Activated naive CD4-positive, alpha-beta T cell treated with Interleukin-2 at 50 U/mL for 16 hours (primary cell): Measurements from ENCODE around the gene FCAMR.
"Not testable (repeated sequence)": the region's sequence is repeated elsewhere in the genome, so short reads cannot be mapped to it uniquely, and the experiment has no call there.

ENCODE experiments used
- DNase-seq: peaks from one replicate; pipeline ENCODE4 v3.0.0-alpha.2; 2020

The FCAMR gene

GRCh38 chr1:206930210-206930798 lies 40.0 kb downstream of the FCAMR start:
- DNase-seq, result peak; percentile 40

- no peak for DNase-seq
Observed at GRCh38 chr1:206929524-206929923, 40.7 kb downstream of the FCAMR start.

DNA sequence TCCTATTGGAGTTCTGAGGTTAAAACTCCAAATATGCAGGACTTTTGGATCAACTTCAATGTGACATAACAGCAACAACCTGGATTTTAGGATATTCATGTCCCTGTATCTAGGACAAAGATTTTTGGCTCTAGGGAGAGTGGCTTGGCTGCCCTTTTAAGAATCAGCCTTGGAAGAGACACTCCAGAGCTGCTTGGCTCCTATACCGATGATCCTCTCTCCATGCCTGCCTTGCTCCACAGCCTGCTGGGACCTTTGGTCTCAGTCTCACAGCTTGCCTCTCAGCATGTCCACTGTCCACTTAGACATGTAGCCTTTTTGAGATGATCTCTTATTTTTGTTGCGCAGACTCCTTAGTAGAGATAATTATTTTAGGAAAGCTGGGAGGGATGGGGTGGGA lies 44.0 kb downstream of the FCAMR start:
- no peak for DNase-seq

DNA sequence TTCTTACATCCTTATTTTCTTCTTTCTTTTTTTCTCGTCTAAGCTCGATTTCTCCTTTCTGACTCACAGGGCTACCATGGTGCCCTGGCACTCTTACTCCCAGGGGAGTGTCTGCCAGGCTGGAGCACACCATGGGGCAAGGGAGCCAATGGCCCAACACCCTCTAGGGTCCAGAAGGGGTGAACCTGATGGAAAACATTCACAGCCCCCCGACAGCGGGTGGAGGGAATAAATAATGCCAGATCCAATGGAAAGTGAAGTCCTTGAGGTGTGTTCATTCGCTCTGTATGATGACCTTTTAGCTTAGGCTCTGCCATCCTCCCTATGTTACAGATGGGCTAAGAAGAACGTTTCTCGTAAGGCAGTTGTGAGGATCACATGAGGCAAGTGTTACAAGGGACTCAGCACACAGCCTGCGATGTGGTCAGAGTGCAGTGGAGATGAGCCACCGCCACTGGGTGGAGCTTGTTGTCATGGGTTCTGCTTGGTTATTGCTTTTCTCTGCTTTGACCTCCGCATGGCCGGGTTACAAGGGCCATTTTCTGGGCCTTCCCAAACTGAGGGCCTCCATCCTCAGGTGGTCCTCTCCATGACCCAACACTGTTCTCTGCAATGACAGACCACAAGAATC lies 45.0 kb downstream of the FCAMR start:
- peak; percentile 48 for DNase-seq

GRCh38 chr1:206924592-206925105 lies 45.6 kb downstream of the FCAMR start:
- peak; percentile 27 for DNase-seq

- DNase-seq, result not testable (repeated sequence)
Observed at GRCh38 chr1:206923961-206924557, 46.2 kb downstream of the FCAMR start.

DNA sequence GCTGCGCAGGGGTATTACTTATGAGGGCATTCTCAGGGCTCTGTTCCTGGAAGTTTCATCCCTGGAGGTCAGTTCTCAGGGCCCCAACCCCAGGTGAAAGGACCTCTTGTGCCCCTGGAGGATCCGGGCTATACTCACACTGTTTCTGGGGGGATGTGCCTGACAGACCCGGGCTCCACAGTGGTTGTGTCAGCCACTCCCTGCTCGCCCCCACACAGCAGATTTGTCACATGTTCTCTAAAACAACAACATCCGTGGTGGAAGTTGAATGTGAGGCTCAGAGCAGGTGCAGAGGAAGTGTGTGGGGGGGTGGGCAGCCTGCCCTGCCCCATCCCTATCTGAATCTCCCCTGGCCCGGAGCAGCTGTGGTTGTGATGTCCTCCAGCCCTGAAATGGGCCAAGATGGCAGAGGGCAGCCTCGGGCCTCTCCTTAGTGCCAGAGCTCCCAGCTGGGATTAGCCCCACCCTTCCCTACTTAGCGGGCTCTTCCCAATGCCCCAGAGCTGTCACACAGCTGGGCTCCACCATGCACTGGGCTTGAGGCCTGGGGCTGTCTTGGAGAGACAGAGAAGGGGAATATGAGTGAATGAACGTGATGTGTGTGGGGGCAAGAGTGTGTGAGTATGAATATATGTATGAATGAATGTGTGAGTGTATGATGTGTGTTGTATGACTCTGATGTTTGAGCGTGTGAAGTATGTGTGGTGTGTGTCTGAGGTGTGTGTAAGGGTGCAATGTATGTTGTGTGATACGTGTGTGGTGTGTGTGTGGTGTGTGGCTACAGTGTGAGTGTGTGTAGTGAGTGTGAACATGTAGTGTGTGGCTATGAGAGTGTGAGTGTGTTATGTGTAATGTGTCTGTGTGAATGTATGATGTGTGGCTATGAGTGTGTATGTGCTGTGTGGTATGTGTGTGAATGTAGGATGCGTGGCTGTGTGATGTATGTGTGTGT lies 47.0 kb downstream of the FCAMR start:
- peak; percentile 68 for DNase-seq

DNA sequence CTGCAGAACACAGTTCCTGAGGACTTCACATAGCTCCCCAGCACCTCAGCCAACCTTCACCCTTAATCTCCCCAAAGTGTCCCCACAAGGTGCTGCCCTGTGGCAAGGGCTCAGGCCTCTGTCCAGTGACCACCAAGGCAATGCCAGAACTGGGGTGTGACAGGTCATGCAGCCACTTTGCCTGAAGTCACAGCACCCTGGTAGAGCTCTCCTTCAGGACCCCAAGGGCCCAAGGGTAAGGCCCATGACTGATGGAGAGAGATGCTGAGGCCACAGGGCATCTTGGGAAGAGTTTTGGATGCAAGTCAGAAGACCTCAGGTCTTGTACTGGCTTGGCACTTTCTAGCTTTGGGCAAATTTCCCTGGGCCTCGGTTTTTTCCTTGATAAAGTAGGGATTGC lies 47.7 kb downstream of the FCAMR start:
- DNase-seq, result no peak

DNA sequence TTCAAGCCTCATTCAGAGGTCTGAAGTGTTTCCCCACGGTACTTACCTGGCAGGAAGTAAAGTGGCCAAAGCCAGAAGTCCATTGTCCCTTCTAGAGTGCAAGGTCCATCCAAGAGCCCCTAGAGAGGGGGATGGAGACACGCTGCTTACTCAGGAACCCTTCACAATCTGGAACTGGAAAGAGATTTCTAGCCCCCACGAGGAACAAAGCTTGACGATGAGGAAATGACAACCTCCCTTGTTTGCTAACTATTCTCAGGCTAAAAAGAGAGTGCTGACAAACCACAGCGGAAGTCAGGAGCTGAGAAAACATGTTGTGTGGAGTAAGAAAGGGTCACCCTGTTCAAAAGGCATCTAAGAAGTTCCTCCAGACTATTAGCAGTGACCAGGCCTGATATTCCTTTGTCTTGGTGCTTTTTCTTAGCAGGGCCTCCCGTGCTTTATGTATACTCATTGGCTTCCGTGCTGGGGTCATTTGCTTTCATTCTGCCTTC lies 48.4 kb downstream of the FCAMR start, which contains the start of gene FCMR:
Gene FCMR (minus strand): TSS at position 170 of the 494 bp plus-strand sequence. CDS start 87 bp downstream, at position 83.
- DNase-seq, result peak; percentile 31

DNA sequence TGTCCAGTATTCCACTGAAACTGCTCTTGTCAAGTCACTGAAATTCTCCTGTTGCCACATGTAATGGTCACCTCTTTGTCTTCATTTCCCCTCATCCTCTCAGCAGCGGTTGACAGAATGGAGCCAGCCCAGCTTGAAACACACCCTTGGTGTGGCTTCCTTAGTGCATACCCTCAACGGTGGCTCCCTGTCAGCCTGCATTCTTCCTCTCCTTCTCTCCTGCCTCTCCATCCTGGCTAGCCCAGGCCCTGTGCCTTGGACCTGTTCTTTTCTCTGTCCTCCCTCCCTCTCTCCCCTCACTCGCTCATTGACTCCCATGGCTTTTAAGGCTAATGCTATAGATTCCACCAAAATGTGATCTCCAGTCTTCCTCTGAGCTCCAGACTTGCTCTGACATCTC lies 52.2 kb downstream of the FCAMR start:
- DNase-seq, result no peak

- DNase-seq, result no peak
Observed at GRCh38 chr1:206916000-206916709, 54.1 kb downstream of the FCAMR start.

- DNase-seq, result no peak
Observed at GRCh38 chr1:206915030-206915735, 55.1 kb downstream of the FCAMR start.

DNA sequence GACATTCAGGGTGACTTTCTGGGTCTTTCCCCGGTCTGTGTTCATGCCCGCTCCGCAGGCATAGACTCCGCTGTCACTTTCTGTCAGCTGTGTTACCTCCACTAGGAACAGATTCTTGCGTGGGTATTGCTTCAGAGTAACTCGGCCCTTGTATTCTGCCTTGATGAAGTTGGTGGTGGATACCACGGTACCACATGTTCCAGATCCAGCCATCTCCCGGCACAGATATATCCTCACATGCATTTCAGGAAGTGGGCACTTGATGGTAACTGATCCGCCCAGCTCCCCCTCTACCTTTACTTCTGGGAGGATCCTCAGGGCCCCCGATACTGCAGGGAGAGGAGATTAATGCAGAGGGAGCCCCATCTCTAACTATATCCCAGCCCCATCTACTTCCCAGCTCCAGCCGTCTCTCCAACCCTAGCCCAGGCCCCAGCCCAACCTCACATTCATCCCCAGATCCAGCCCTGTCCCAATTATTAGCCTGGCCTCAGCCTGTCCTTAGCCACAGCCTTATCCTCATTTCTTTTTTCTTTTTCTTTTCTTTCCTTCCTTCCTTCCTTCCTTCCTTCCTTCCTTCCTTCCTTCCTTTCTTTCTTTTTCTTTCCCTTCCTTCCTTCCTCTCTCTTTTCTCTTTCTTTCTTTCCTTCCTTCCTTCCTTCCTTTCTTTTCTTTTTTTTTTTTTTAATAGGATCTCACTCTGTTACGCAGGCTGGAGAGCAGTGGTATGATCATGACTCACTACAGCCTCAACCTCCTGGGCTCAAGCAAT lies 56.3 kb downstream of the FCAMR start:
- no peak for DNase-seq

DNA sequence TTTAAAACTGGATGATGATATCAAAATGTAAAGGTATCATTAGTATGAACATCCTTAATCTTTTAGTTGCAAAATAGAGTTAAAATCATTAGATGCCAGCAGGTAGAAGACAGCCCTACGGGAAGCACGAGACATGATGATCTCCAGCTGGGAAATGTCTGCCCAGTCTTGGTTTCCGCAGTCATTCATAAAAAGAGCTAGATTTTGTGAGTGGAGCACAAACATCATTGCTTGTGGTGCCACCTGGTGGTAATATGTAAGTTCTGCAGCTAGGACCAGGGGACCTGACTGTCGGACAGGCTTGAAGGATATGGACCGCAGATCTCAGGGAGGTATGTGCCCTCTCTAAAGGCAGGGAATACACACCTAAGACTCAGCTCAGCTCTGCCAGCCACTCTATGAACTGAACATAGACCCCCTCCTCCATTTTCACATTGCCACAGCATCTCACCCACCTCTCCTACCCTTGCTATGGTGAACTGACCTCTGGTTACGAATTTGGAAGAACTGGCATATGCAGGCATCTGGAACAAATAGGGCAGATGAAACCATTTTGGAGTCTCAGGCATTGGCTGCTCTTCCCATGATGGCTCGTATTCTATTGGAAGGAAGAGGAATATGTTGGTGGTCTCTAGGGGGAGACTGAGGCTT lies 57.7 kb downstream of the FCAMR start:
- peak; percentile 69 for DNase-seq

- peak; percentile 34 for DNase-seq
Observed at GRCh38 chr1:206911064-206911663, 59.1 kb downstream of the FCAMR start.

- DNase-seq, result no peak
Observed at GRCh38 chr1:206909883-206910318, 60.4 kb downstream of the FCAMR start.

DNA sequence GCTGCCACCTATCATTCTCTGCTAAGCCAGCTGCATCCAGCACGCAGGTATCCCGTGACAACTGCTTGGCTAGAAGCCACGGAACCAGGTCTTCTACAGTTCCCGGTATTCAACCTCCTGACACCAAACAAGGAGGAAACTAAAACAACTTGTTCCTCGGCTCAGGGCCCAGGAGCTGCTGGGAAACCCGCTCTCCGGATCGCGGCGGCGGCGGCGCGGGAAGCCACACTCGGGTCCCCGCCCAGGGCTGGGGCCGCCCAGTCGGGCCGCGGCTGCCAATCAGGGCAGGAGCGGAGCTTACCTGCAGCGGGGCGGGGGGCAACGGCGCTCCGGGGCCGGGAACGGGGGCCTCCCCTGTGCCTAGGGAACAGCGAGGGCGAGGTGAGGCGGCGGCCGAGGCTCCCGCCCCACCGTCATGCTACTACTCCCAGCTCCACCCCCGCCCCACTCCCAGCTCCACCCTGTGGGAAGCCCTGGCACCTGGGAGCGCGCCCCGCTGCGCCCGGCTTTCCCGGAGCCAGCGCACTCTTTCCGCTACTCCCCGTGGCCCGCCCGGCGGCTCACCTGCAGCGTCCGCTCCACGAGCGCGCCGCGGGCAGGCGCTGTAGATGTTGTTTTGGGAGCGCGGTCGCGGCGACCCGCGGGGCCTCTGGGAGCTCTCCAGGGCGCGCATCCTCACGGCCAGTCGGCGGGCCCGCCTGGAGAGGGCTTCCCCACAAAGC lies 60.9 kb downstream of the FCAMR start:
- peak; percentile 49 for DNase-seq

DNA sequence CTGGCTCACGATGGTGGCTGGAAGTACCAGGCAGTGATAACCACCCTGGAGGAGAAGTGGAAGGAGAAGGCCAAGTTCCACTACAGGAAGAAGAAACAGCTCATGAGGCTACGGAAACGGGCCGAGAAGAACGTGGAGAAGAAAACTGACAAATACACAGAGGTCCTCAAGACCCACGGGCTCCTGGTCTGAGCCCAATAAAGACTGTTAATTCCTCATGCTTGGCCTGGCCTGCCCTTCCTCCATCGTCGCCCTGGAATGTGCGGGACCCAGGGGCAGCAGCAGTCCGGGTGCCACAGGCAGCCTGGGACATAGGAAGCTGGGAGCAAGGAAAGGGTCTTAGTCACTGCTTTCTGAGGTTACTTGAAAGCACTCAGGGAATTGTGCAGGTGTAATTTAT lies 62.2 kb downstream of the FCAMR start:
- DNase-seq, result no peak
